ENCODE measurements around the gene LRRC41.

DNA sequence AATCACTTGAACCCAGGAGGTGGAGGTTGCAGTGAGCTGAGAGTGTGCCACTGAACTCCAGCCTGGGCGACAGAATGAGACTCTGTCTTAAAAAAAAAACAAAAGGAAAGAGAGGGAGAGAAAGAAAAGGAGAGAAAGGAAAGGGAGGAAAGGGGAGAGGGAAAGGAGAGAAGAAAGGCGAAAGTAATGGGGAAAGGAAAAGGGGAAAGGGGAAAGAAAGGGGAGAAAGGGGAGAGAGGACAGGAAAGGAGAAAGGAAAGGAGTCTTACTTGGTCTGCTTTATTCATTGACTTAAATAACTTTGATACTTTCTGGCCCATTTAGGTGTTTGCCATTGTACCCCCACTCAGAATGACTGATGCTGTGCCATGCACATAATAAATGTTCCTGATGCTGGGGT is 48.9 kb upstream of the LRRC41 start:
- TF ChIP-seq, protein P1, sequence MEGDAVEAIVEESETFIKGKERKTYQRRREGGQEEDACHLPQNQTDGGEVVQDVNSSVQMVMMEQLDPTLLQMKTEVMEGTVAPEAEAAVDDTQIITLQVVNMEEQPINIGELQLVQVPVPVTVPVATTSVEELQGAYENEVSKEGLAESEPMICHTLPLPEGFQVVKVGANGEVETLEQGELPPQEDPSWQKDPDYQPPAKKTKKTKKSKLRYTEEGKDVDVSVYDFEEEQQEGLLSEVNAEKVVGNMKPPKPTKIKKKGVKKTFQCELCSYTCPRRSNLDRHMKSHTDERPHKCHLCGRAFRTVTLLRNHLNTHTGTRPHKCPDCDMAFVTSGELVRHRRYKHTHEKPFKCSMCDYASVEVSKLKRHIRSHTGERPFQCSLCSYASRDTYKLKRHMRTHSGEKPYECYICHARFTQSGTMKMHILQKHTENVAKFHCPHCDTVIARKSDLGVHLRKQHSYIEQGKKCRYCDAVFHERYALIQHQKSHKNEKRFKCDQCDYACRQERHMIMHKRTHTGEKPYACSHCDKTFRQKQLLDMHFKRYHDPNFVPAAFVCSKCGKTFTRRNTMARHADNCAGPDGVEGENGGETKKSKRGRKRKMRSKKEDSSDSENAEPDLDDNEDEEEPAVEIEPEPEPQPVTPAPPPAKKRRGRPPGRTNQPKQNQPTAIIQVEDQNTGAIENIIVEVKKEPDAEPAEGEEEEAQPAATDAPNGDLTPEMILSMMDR (IDR thresholded peaks at IDR 0.05): no peak
- TF ChIP-seq POLR2A (IDR thresholded peaks at IDR 0.05): no peak
- no peak for TF ChIP-seq POLR2AphosphoS5 (IDR thresholded peaks at IDR 0.05; ENCODE audit: insufficient read depth in 1 of 2, low read depth in 1 of 2)
